ENCODE results near the gene OLFM1. TPM values are rescaled to one million over a fixed set of nuclear protein-coding genes. Genes with fewer than 3 reads are reported as not detected.

The OLFM1 gene
- total RNA-seq, 4 donors from 2014 or later: 18.7 to 46.1 (median 38.6) TPM

DNA sequence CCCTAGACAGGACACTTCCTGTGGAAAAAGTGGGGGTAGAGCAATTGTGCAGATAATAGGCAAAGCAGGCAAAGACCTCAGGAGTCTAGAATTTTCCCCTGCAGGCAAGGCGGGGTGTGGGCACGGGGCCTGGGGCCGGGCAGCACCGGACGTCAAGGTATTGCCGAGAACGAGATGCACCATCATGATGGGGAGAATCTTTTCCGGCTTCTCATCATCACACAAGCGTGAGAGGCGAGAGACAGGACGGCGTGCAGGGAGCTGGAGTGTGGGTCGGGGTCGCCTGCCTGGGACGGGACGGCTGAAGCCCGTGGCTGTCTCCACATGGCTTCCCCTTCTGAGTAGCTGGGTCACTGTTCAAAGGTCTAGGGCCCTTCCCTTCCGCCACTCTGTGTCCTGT, 44.5 kb downstream of the OLFM1 start:
- Histone ChIP-seq H3K27ac (replicated peaks in 1 of 4) (no peak overlapping the region), H3K27me3 (peaks cover 0 to 96% (median 0%) of the 10 kb centered on the region in 4 donors), H3K4me3 (no peak overlapping the region), H3K9me3 (peaks cover 0 to 13% (median 0%) of the 10 kb centered on the region in 4 donors), H3K4me1 (peaks cover 0 to 15% (median 9%) of the 10 kb centered on the region in 4 donors), H3K36me3 (no peaks in the 10 kb centered on the region)
- TF ChIP-seq POLR2A (IDR thresholded peaks at IDR 0.05; ENCODE audit: low read depth) (no peak), POLR2AphosphoS5 (IDR thresholded peaks at IDR 0.05) (no peak), EP300 (IDR thresholded peaks at IDR 0.05) (no peak)
- TF ChIP-seq, protein P1, sequence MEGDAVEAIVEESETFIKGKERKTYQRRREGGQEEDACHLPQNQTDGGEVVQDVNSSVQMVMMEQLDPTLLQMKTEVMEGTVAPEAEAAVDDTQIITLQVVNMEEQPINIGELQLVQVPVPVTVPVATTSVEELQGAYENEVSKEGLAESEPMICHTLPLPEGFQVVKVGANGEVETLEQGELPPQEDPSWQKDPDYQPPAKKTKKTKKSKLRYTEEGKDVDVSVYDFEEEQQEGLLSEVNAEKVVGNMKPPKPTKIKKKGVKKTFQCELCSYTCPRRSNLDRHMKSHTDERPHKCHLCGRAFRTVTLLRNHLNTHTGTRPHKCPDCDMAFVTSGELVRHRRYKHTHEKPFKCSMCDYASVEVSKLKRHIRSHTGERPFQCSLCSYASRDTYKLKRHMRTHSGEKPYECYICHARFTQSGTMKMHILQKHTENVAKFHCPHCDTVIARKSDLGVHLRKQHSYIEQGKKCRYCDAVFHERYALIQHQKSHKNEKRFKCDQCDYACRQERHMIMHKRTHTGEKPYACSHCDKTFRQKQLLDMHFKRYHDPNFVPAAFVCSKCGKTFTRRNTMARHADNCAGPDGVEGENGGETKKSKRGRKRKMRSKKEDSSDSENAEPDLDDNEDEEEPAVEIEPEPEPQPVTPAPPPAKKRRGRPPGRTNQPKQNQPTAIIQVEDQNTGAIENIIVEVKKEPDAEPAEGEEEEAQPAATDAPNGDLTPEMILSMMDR (IDR thresholded peaks at IDR 0.05): no peak
- DNase-seq (ENCODE audit: extremely low spot score): no peak
- intact Hi-C loops (cut with DNase I): no loop called here
- 83% methylated on average over 17 of the region's 18 CpGs for WGBS

DNA sequence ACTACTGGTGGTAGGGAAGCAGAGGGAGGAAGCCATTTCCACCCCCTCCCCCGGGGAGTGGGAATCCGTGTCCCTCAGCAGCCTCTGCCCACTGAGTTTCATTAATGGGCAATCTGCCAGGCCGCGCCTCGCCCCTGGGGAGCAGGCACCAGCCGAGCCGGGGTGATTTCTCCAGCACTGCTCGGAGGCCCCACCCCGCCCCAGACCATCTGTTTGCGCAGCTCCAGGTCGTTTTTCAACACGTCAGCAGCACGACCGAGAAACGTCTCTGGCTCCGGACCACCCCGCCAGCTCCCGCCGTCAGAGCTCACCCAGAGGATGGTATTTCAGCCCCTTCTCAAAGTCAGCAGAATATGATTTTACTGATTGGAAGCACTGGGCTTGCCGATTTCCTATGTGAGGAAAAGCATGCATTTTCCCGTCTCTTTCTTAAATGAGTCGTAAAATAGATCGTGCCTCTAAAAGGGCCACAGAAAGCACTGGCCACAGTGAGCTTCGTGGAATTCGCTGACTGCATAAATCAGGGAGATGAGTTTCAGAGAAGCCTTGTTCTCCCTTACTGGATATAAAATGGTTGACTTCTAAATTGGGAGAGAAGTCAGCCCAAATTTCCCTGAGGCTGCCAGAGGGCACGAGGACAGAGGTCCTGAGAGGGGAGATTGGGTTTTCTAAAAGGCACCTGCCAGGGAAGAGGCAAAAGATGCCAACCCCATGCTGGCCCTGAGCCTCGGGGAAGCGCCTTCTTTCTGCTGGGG, 47.0 kb downstream of the OLFM1 start:
- Histone ChIP-seq H3K36me3 (no peaks in the 10 kb centered on the region), H3K9me3 (peaks cover 0 to 18% (median 3%) of the 10 kb centered on the region in 4 donors), H3K4me1 (peaks cover 5 to 24% (median 18%) of the 10 kb centered on the region in 4 donors), H3K27me3 (peaks cover 0 to 90% (median 0%) of the 10 kb centered on the region in 4 donors), H3K27ac (replicated peaks in 1 of 4) (no peak overlapping the region), H3K4me3 (no peak overlapping the region)
- no peak for DNase-seq (ENCODE audit: extremely low spot score)
- intact Hi-C loops (cut with DNase I): no loop called here
- 48% methylated on average over 17 of the region's 28 CpGs for WGBS
- TF ChIP-seq, protein P1 (IDR thresholded peaks at IDR 0.05): no peak
- TF ChIP-seq EP300 (IDR thresholded peaks at IDR 0.05) (no peak), POLR2AphosphoS5 (IDR thresholded peaks at IDR 0.05) (no peak), POLR2A (IDR thresholded peaks at IDR 0.05; ENCODE audit: low read depth) (no peak)

GRCh38 chr9:135135171-135135928, 47.9 kb downstream of the OLFM1 start:
- peaks cover 0 to 88% (median 0%) of the 10 kb centered on the region in 4 donors for H3K27me3 ChIP-seq
- no peak for DNase-seq (ENCODE audit: extremely low spot score)
- H3K4me3 ChIP-seq: no peak overlapping the region
- H3K4me1 ChIP-seq: peaks cover 5 to 24% (median 18%) of the 10 kb centered on the region in 4 donors
- no peaks in the 10 kb centered on the region for H3K36me3 ChIP-seq
- no peak for TF ChIP-seq POLR2A (IDR thresholded peaks at IDR 0.05; ENCODE audit: low read depth)
- TF ChIP-seq, protein P1 (IDR thresholded peaks at IDR 0.05): no peak
- TF ChIP-seq POLR2AphosphoS5 (IDR thresholded peaks at IDR 0.05): no peak
- TF ChIP-seq EP300 (IDR thresholded peaks at IDR 0.05): no peak
- H3K27ac ChIP-seq (replicated peaks in 1 of 4): no peak overlapping the region
- H3K9me3 ChIP-seq: peaks cover 0 to 18% (median 3%) of the 10 kb centered on the region in 4 donors
- WGBS: 86% methylated on average over 2 of the region's 13 CpGs
- intact Hi-C loops (cut with DNase I): no loop called here

GRCh38 chr9:135135929-135136315, 48.5 kb downstream of the OLFM1 start:
- no peak overlapping the region for H3K27ac ChIP-seq (replicated peaks in 1 of 4)
- no peak for TF ChIP-seq EP300 (IDR thresholded peaks at IDR 0.05)
- TF ChIP-seq POLR2AphosphoS5 (IDR thresholded peaks at IDR 0.05): no peak
- no peak for TF ChIP-seq POLR2A (IDR thresholded peaks at IDR 0.05; ENCODE audit: low read depth)
- TF ChIP-seq, protein P1 (IDR thresholded peaks at IDR 0.05): no peak
- H3K36me3 ChIP-seq: no peaks in the 10 kb centered on the region
- H3K27me3 ChIP-seq: peaks cover 0 to 88% (median 0%) of the 10 kb centered on the region in 4 donors
- WGBS: 50% methylated on average over 5 of the region's 6 CpGs
- no peak overlapping the region for H3K4me3 ChIP-seq
- H3K4me1 ChIP-seq: peaks cover 5 to 24% (median 18%) of the 10 kb centered on the region in 4 donors
- intact Hi-C loops (cut with DNase I): no loop called here
- H3K9me3 ChIP-seq: peaks cover 0 to 18% (median 3%) of the 10 kb centered on the region in 4 donors
- DNase-seq (ENCODE audit: extremely low spot score): no peak

Data from esophagus muscularis mucosa (tissue), 4 donors.